HT1080 (cell line): ENCODE data around the gene NRBP1. TPM values are rescaled to one million over a fixed set of nuclear protein-coding genes. Genes with fewer than 3 reads are reported as not detected.
A peak's percentile ranks its signal among the peaks of the same experiment; 100 is the strongest.
"Not testable (repeated sequence)": the region's sequence is repeated elsewhere in the genome, so short reads cannot be mapped to it uniquely, and the experiment has no call there.

Experiments used
- DNase-seq: peaks from one replicate; pipeline ENCODE4 v3.0.0-alpha.2; 2015; ENCODE audit warnings: low read depth
- total RNA-seq: library from RNA; depleted of rRNA; stranded (reverse); fragments of >200 nt; shearing (Covaris generic); gene quantifications from 2 replicates; pipeline ENCODE4 v1.2.3, GENCODE V29; 2014

NRBP1 gene
- total RNA-seq, 1 experiment from 2014 or later = 64.2 TPM

DNA sequence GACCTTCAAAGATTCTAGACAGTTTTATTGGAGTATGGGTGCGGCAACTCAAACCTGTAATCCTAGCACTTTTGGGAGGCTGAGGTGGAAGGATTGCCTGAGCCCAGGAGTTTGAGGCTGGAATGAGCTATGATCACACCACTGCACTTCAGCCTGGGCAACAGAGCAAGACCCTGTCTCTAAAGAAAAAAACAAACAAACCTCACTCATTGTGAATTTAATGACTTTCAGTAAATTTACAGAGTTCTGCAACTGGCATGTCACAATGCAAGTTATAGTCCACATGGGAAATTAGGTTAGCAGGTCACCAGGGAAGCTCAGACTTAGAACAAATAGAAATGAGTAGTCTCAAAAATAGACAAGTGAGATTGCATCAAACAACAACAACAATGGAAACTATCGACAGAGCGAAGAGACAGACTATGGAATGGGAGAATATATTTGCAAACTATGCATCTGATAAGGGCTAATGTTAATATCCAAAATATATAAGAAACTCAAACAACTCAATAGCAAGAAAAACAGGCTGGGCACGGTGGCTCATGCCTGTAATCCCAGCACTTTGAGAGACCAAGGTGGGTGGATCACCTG, 6.7 kb upstream of the NRBP1 start:
- no peak for DNase-seq

DNA sequence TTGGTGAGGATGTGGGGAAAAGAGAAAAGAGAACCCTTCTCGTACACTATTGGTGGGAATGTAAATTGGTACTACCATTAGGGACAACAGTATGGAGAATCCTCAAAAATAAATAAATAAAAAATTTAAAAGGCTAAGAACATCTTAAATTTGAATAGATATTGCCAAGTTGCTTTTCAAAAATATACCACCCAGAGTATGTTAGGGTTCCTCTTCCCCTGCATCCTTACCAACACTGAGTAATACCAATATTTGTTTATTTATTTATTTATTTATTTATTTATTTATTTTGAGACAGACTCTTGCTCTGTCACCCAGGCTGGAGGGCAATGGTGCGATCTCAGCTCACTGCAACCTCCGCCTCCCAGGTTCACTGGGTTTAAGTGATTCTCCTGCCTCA, 5.5 kb upstream of the NRBP1 start:
- no peak for DNase-seq

- DNase-seq = not testable (repeated sequence)
Measured at GRCh38 chr2:27425039-27425438, 3.4 kb upstream of the NRBP1 start.

GRCh38 chr2:27427863-27428212, 593 bp upstream of the NRBP1 start:
- no peak for DNase-seq

- peak; percentile 85 for DNase-seq
Measured at GRCh38 chr2:27428978-27429541, 629 bp downstream of the NRBP1 start.

DNA sequence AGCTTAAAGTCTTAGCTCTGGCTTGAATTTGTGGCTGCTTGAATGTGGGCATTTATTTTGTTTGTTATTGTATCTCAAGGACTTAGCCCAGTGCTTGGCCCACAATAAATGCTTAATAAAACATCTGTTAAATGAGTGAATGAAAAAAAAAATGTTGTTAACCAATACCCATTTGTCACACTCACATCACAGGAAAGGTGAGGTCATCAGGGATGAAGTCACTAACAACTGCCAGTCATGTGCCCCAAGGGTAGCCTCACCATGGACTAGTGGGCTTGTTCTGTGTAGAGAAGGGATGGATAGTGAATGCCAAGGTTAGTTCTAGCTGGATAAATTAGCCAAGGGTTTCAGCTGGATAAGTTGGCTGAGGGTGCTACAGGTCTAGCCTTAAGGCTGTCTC, 3.0 kb downstream of the NRBP1 start:
- peak; percentile 67 for DNase-seq

GRCh38 chr2:27435628-27436027, 7.2 kb downstream of the NRBP1 start:
- no peak for DNase-seq

DNA sequence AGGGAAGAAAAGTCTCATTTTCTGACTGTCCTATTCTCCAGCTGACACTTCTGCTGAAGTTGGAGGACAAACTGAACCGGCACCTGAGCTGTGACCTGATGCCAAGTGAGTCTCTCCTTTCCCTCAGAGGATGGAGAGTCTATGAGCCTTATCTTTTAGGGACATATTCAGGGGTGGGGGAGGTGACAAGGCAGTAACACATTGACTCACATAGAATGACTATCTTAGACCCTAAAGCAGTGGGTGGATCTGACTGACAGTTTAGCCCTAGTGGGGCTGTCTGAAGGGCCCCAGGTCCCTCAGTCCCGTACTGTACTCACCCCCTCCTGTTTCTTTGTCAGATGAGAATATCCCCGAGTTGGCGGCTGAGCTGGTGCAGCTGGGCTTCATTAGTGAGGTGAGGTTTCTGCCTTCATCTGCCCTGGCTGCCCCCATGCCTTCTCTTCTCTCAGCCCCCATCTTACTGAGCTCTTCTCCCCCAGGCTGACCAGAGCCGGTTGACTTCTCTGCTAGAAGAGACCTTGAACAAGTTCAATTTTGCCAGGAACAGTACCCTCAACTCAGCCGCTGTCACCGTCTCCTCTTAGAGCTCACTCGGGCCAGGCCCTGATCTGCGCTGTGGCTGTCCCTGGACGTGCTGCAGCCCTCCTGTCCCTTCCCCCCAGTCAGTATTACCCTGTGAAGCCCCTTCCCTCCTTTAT, 12.9 kb downstream of the NRBP1 start:
- no peak for DNase-seq

- DNase-seq = no peak
Measured at GRCh38 chr2:27441958-27442919, 13.8 kb downstream of the NRBP1 start, which contains the start of gene KRTCAP3. Gene KRTCAP3, plus strand, starts transcription at chr2:27442381. Its CDS starts 32 bp downstream, at chr2:27442413.

GRCh38 chr2:27442920-27443282, 14.5 kb downstream of the NRBP1 start:
- no peak for DNase-seq

DNA sequence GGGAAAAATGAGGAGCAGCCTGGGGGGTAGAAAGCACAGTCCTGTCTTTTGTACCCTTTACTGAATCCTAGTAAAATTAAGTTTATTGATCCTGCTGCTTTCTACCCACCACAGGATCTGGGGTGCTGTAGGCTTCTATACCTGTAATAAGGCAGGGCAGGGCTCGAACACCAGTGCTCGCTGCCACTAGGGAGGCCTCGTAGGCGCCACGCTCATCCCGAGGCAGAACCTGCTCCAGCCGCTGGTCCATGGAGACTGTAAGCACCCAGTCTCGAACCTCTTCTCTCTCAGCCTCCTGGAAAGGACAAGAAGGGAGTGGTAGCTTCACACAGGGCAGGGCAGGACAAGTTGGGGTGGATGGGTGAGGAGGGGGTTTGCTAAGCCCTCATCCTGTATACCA, 16.7 kb downstream of the NRBP1 start:
- DNase-seq = no peak

GRCh38 chr2:27445615-27446014, 17.2 kb downstream of the NRBP1 start:
- no peak for DNase-seq

- no peak for DNase-seq
Measured at GRCh38 chr2:27446057-27446456, 17.6 kb downstream of the NRBP1 start.

- no peak for DNase-seq
Measured at GRCh38 chr2:27448381-27448780, 19.9 kb downstream of the NRBP1 start.

DNA sequence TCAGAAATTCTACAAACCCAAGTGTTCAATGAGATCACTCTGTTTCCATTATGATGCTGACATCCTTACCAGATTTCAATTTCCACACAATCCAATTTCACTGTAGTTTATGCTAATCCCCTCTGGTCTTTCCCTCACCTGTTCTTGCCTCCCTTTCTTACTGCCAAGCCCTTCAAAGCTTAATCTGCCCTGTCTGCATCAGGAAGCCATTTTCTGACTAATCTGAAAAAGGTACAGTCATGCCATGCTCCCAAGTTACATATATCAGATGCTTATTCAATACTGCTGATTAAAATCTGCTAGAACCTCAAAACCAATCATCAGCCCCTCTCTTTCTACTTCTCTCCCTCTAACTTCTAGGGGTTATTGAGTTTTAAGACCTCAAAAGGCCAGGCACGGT, 22.7 kb downstream of the NRBP1 start:
- DNase-seq = no peak

GRCh38 chr2:27453968-27454367, 25.5 kb downstream of the NRBP1 start:
- no peak for DNase-seq

DNA sequence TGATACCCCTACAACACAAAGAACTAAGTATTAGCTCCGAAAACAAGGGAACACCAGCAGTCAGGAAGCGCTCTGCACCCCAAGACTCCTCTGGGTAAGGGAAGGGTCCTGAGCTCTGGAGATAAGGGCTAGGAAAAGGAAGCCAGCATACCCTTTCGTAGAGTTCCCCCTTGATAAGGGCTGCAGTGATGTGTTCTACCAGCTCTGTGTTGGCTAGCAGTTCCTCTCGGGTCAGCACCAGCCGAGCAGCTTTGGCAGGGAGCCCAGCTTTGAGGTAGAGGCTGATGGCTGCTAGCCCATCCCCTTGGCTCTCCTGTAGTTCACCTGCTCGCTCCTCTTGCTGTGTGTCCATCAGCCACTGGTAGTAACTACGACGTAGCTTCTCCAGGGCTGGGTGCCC, 32.7 kb downstream of the NRBP1 start:
- no peak for DNase-seq

- DNase-seq = no peak
Measured at GRCh38 chr2:27464443-27464842, 36.0 kb downstream of the NRBP1 start.

DNA sequence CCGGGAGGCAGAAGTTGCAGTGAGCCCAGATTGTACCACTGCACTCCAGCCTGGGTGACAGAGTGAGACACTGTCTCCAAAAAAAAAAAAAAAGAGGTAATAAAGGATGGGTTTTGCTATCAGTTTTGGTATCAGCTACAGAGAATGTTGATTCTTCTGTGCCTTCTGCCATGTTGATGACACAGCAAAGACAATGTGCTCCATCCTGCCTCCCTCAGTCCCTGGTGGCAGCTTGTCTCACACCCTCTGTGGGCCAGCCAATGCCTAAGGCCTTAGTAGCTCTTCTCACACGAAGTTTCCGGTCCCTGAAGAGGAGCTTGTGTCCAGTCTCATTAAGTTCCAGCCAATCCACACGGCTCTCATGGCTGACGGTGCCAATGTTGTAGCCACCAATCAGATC, 43.5 kb downstream of the NRBP1 start:
- DNase-seq = no peak

- DNase-seq = no peak
Measured at GRCh38 chr2:27485496-27485895, 57.1 kb downstream of the NRBP1 start.

DNA sequence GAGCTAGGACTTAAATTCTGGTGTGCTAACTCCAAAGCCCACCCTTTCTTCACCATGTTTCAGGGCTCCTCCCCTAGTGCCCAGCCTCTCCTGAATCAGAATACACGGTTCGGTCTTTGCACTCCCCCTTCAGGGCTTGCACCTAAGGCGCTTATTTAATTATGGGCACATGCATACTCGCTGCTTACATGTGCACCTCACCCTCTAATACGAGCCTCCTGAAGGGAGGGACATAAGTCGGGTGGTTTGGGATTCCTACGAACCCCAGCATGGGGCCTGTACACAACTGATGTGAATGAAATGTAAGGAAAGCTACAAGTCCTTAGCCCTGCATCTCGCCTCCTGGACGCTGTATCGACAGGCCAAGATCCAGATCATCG, 60.7 kb downstream of the NRBP1 start:
- DNase-seq = peak; percentile 21
